ENCODE results near the gene BSN.
A peak's percentile ranks its signal among the peaks of the same experiment; 100 is the strongest.

Gene BSN

GRCh38 chr3:49658711-49659110 lies 104.4 kb downstream of the BSN start:
- Histone ChIP-seq H3K4me2 (ENCODE audit: insufficient read depth, low read length, poor library complexity, severe bottlenecking) (no peak overlapping the region), H3K18ac (ENCODE audit: low read length) (no peak overlapping the region), H3K27ac (replicated peaks; ENCODE audit: low read length) (no peak overlapping the region), H4K8ac (ENCODE audit: low read depth, low read length) (no peak overlapping the region), H3K14ac (ENCODE audit: low read length) (no peak overlapping the region), H3K9me3 (replicated peaks in 1 of 2; ENCODE audit: control insufficient read depth in 2 of 2, insufficient read depth in 1 of 2, low read depth in 1 of 2, low read length in 2 of 2) (no peaks in the 10 kb centered on the region), H2BK12ac (ENCODE audit: low read length) (no peak overlapping the region), H3K27me3 (ENCODE audit: control insufficient read depth in 3 of 3, insufficient read depth in 3 of 3, low read depth in 1 of 3, low read length in 3 of 3) (no peaks in the 10 kb centered on the region), H3K4me3 (ENCODE audit: low read length in 2 of 2) (no peak overlapping the region), H3K4me1 (ENCODE audit: control insufficient read depth in 2 of 2, insufficient read depth in 1 of 2, low read depth in 1 of 2, low read length in 2 of 2) (no peaks in the 10 kb centered on the region), H3K9ac (ENCODE audit: low read depth, low read length, poor library complexity) (no peak overlapping the region), H2BK120ac (ENCODE audit: low read depth, low read length) (no peak overlapping the region), H2AK5ac (ENCODE audit: low read depth, low read length) (no peak overlapping the region), H3K4ac (ENCODE audit: low read length) (no peak overlapping the region), H3K79me1 (ENCODE audit: low read depth, low read length) (no peaks in the 10 kb centered on the region), H3K23ac (ENCODE audit: low read depth, low read length, poor library complexity) (no peak overlapping the region), H3K36me3 (replicated peaks in 1 of 2; ENCODE audit: control insufficient read depth in 2 of 2, insufficient read depth in 2 of 2, low read length in 2 of 2) (peaks cover 0 to 19% of the 10 kb centered on the region in 2 donors), H4K91ac (ENCODE audit: low read depth, low read length, poor library complexity) (no peak overlapping the region), H2BK5ac (ENCODE audit: low read length) (no peak overlapping the region), H2AFZ (ENCODE audit: low read length) (no peak overlapping the region), H2BK15ac (ENCODE audit: low read length) (no peak overlapping the region)
- DNase-seq (ENCODE audit: low spot score): no peak
- no CpG with 5 or more reads among the region's 2 CpGs for WGBS, 2 donors (ENCODE audit: extremely low coverage in 2 of 2, insufficient read length in 2 of 2, insufficient replicate concordance in 1 of 2)

- peaks cover 0 to 9% of the 10 kb centered on the region in 2 donors for H3K36me3 ChIP-seq (replicated peaks in 1 of 2; ENCODE audit: control insufficient read depth in 2 of 2, insufficient read depth in 2 of 2, low read length in 2 of 2)
- no peak overlapping the region for H3K4ac ChIP-seq (ENCODE audit: low read length)
- no peak overlapping the region for H2BK120ac ChIP-seq (ENCODE audit: low read depth, low read length)
- H3K4me1 ChIP-seq (ENCODE audit: control insufficient read depth in 2 of 2, insufficient read depth in 1 of 2, low read depth in 1 of 2, low read length in 2 of 2): no peaks in the 10 kb centered on the region
- peak overlapping the region; percentile 20 for H2BK5ac ChIP-seq (ENCODE audit: low read length)
- peak overlapping the region in 1 of 2 donors; percentile 55 for H3K4me3 ChIP-seq (ENCODE audit: low read length in 2 of 2)
- no peak overlapping the region for H2AFZ ChIP-seq (ENCODE audit: low read length)
- H2AK5ac ChIP-seq (ENCODE audit: low read depth, low read length): no peak overlapping the region
- H3K9me3 ChIP-seq (replicated peaks in 1 of 2; ENCODE audit: control insufficient read depth in 2 of 2, insufficient read depth in 1 of 2, low read depth in 1 of 2, low read length in 2 of 2): no peaks in the 10 kb centered on the region
- no peak overlapping the region for H3K9ac ChIP-seq (ENCODE audit: low read depth, low read length, poor library complexity)
- H3K23ac ChIP-seq (ENCODE audit: low read depth, low read length, poor library complexity): peak overlapping the region; percentile 77
- H4K8ac ChIP-seq (ENCODE audit: low read depth, low read length): no peak overlapping the region
- no peak overlapping the region for H2BK15ac ChIP-seq (ENCODE audit: low read length)
- H3K4me2 ChIP-seq (ENCODE audit: insufficient read depth, low read length, poor library complexity, severe bottlenecking): no peak overlapping the region
- H3K27me3 ChIP-seq (ENCODE audit: control insufficient read depth in 3 of 3, insufficient read depth in 3 of 3, low read depth in 1 of 3, low read length in 3 of 3): no peaks in the 10 kb centered on the region
- no peak overlapping the region for H2BK12ac ChIP-seq (ENCODE audit: low read length)
- no peak overlapping the region for H3K27ac ChIP-seq (replicated peaks; ENCODE audit: low read length)
- no peak overlapping the region for H4K91ac ChIP-seq (ENCODE audit: low read depth, low read length, poor library complexity)
- no CpG with 5 or more reads among the region's 4 CpGs for WGBS, 2 donors (ENCODE audit: extremely low coverage in 2 of 2, insufficient read length in 2 of 2, insufficient replicate concordance in 1 of 2)
- H3K14ac ChIP-seq (ENCODE audit: low read length): no peak overlapping the region
- DNase-seq (ENCODE audit: low spot score): no peak
- peak overlapping the region; percentile 8 for H3K18ac ChIP-seq (ENCODE audit: low read length)
- no peaks in the 10 kb centered on the region for H3K79me1 ChIP-seq (ENCODE audit: low read depth, low read length)
Observed at GRCh38 chr3:49659756-49660155, 105.5 kb downstream of the BSN start.

GRCh38 chr3:49661281-49661680 lies 107.0 kb downstream of the BSN start:
- H4K8ac ChIP-seq (ENCODE audit: low read depth, low read length): no peak overlapping the region
- H3K27ac ChIP-seq (replicated peaks; ENCODE audit: low read length): no peak overlapping the region
- H3K14ac ChIP-seq (ENCODE audit: low read length): no peak overlapping the region
- no peak overlapping the region for H4K91ac ChIP-seq (ENCODE audit: low read depth, low read length, poor library complexity)
- no peak overlapping the region for H3K4ac ChIP-seq (ENCODE audit: low read length)
- no peaks in the 10 kb centered on the region for H3K4me1 ChIP-seq (ENCODE audit: control insufficient read depth in 2 of 2, insufficient read depth in 1 of 2, low read depth in 1 of 2, low read length in 2 of 2)
- H2BK12ac ChIP-seq (ENCODE audit: low read length): no peak overlapping the region
- H2BK15ac ChIP-seq (ENCODE audit: low read length): peak overlapping the region; percentile 31
- DNase-seq (ENCODE audit: low spot score): no peak
- WGBS, 2 donors (ENCODE audit: extremely low coverage in 2 of 2, insufficient read length in 2 of 2, insufficient replicate concordance in 1 of 2): no CpG with 5 or more reads among the region's 14 CpGs
- H3K4me2 ChIP-seq (ENCODE audit: insufficient read depth, low read length, poor library complexity, severe bottlenecking): no peak overlapping the region
- H2AFZ ChIP-seq (ENCODE audit: low read length): no peak overlapping the region
- H3K27me3 ChIP-seq (ENCODE audit: control insufficient read depth in 3 of 3, insufficient read depth in 3 of 3, low read depth in 1 of 3, low read length in 3 of 3): no peaks in the 10 kb centered on the region
- H2BK5ac ChIP-seq (ENCODE audit: low read length): peak overlapping the region; percentile 46
- no peak overlapping the region for H2BK120ac ChIP-seq (ENCODE audit: low read depth, low read length)
- no peaks in the 10 kb centered on the region for H3K79me1 ChIP-seq (ENCODE audit: low read depth, low read length)
- no peak overlapping the region for H2AK5ac ChIP-seq (ENCODE audit: low read depth, low read length)
- H3K18ac ChIP-seq (ENCODE audit: low read length): no peak overlapping the region
- H3K23ac ChIP-seq (ENCODE audit: low read depth, low read length, poor library complexity): peak overlapping the region; percentile 3
- no peak overlapping the region for H3K4me3 ChIP-seq (ENCODE audit: low read length in 2 of 2)
- H3K36me3 ChIP-seq (replicated peaks in 1 of 2; ENCODE audit: control insufficient read depth in 2 of 2, insufficient read depth in 2 of 2, low read length in 2 of 2): no peaks in the 10 kb centered on the region
- H3K9ac ChIP-seq (ENCODE audit: low read depth, low read length, poor library complexity): no peak overlapping the region
- no peaks in the 10 kb centered on the region for H3K9me3 ChIP-seq (replicated peaks in 1 of 2; ENCODE audit: control insufficient read depth in 2 of 2, insufficient read depth in 1 of 2, low read depth in 1 of 2, low read length in 2 of 2)

GRCh38 chr3:49662021-49662420 lies 107.7 kb downstream of the BSN start:
- H2BK120ac ChIP-seq (ENCODE audit: low read depth, low read length): no peak overlapping the region
- H2BK12ac ChIP-seq (ENCODE audit: low read length): no peak overlapping the region
- H4K91ac ChIP-seq (ENCODE audit: low read depth, low read length, poor library complexity): no peak overlapping the region
- H3K9ac ChIP-seq (ENCODE audit: low read depth, low read length, poor library complexity): no peak overlapping the region
- peak overlapping the region; percentile 46 for H2BK5ac ChIP-seq (ENCODE audit: low read length)
- H3K27me3 ChIP-seq (ENCODE audit: control insufficient read depth in 3 of 3, insufficient read depth in 3 of 3, low read depth in 1 of 3, low read length in 3 of 3): no peaks in the 10 kb centered on the region
- H3K4me3 ChIP-seq (ENCODE audit: low read length in 2 of 2): no peak overlapping the region
- H3K9me3 ChIP-seq (replicated peaks in 1 of 2; ENCODE audit: control insufficient read depth in 2 of 2, insufficient read depth in 1 of 2, low read depth in 1 of 2, low read length in 2 of 2): no peaks in the 10 kb centered on the region
- no CpG with 5 or more reads among the region's 22 CpGs for WGBS, 2 donors (ENCODE audit: extremely low coverage in 2 of 2, insufficient read length in 2 of 2, insufficient replicate concordance in 1 of 2)
- H3K27ac ChIP-seq (replicated peaks; ENCODE audit: low read length): no peak overlapping the region
- no peak overlapping the region for H3K14ac ChIP-seq (ENCODE audit: low read length)
- H3K36me3 ChIP-seq (replicated peaks in 1 of 2; ENCODE audit: control insufficient read depth in 2 of 2, insufficient read depth in 2 of 2, low read length in 2 of 2): no peaks in the 10 kb centered on the region
- no peaks in the 10 kb centered on the region for H3K79me1 ChIP-seq (ENCODE audit: low read depth, low read length)
- H3K4me1 ChIP-seq (ENCODE audit: control insufficient read depth in 2 of 2, insufficient read depth in 1 of 2, low read depth in 1 of 2, low read length in 2 of 2): peaks cover 0 to 2% of the 10 kb centered on the region in 2 donors
- no peak overlapping the region for H3K18ac ChIP-seq (ENCODE audit: low read length)
- no peak overlapping the region for H3K4me2 ChIP-seq (ENCODE audit: insufficient read depth, low read length, poor library complexity, severe bottlenecking)
- H2AFZ ChIP-seq (ENCODE audit: low read length): no peak overlapping the region
- peak overlapping the region; percentile 41 for H2AK5ac ChIP-seq (ENCODE audit: low read depth, low read length)
- peak overlapping the region; percentile 47 for H2BK15ac ChIP-seq (ENCODE audit: low read length)
- H4K8ac ChIP-seq (ENCODE audit: low read depth, low read length): no peak overlapping the region
- no peak overlapping the region for H3K23ac ChIP-seq (ENCODE audit: low read depth, low read length, poor library complexity)
- no peak overlapping the region for H3K4ac ChIP-seq (ENCODE audit: low read length)
- DNase-seq (ENCODE audit: low spot score): no peak

Data from neuronal stem cell (in vitro differentiated cells).